ENCODE data around the gene FHIT. TPM values are rescaled to one million over a fixed set of nuclear protein-coding genes. Genes with fewer than 3 reads are reported as not detected.

Gene FHIT
- total RNA-seq, 1 experiment from 2014 or later = 3.6 TPM

GRCh38 chr3:60622349-60622748, 628.9 kb downstream of the FHIT start:
- ATAC-seq (no peak), DNase-seq (no peak)
- H3K4me3 ChIP-seq (ENCODE audit: low read length) = no peak overlapping the region
- H2AFZ ChIP-seq (ENCODE audit: low read length) = no peak overlapping the region
- H3K79me2 ChIP-seq (ENCODE audit: low read length) = no peaks in the 10 kb centered on the region
- TF ChIP-seq CTCF (conservative IDR thresholded peaks at IDR 0.05; ENCODE audit: low read depth, low read length) = no peak
- TF ChIP-seq EZH2 (IDR thresholded peaks at IDR 0.05; ENCODE audit: low read length, unreplicated experiment) = no peak
- no peak for TF ChIP-seq EZH2phosphoT487 (IDR thresholded peaks at IDR 0.05; ENCODE audit: borderline replicate concordance, low read length)
- ChIA-PET CTCF (no interaction called here), POLR2A (ENCODE audit: unreplicated experiment) (no interaction called here)
- intact Hi-C loops (cut with micrococcal nuclease) = no loop called here
- no peaks in the 10 kb centered on the region for H3K4me1 ChIP-seq (ENCODE audit: insufficient read depth, low read length)
- H3K36me3 ChIP-seq (ENCODE audit: low read depth, low read length) = no peaks in the 10 kb centered on the region
- H3F3A ChIP-seq (ENCODE audit: low read length, unreplicated experiment) = no peaks in the 10 kb centered on the region
- H3K27me3 ChIP-seq (ENCODE audit: low read length) = no peaks in the 10 kb centered on the region
- H3K4me2 ChIP-seq (ENCODE audit: low read length) = no peak overlapping the region
- H4K20me1 ChIP-seq (ENCODE audit: low read length) = no peaks in the 10 kb centered on the region
- 0 out of 2 replicates have a peak, but pooled peaks cover 3% of the 10 kb centered on the region for H3K9me3 ChIP-seq (ENCODE audit: low read length)
- BruUV-seq (replicated peaks) = no TSS peak
- H3K9ac ChIP-seq (ENCODE audit: low read length) = no peak overlapping the region
- H3K27ac ChIP-seq (ENCODE audit: low read length) = no peak overlapping the region
- H3K9me2 ChIP-seq (replicated peaks; ENCODE audit: low read length) = no peaks in the 10 kb centered on the region

GRCh38 chr3:60617188-60617587, 634.1 kb downstream of the FHIT start:
- H3K4me3 ChIP-seq (ENCODE audit: low read length) = no peak overlapping the region
- ChIA-PET POLR2A (ENCODE audit: unreplicated experiment) (no interaction called here), CTCF (no interaction called here)
- intact Hi-C loops (cut with micrococcal nuclease) = no loop called here
- no peaks in the 10 kb centered on the region for H3K9me2 ChIP-seq (replicated peaks; ENCODE audit: low read length)
- no peak overlapping the region for H3K9ac ChIP-seq (ENCODE audit: low read length)
- no peaks in the 10 kb centered on the region for H3K36me3 ChIP-seq (ENCODE audit: low read depth, low read length)
- no peak overlapping the region for H3K4me2 ChIP-seq (ENCODE audit: low read length)
- no TSS peak for BruUV-seq (replicated peaks)
- H3K27me3 ChIP-seq (ENCODE audit: low read length) = no peaks in the 10 kb centered on the region
- H3K79me2 ChIP-seq (ENCODE audit: low read length) = no peaks in the 10 kb centered on the region
- ATAC-seq = no peak
- no peak for DNase-seq
- TF ChIP-seq CTCF (conservative IDR thresholded peaks at IDR 0.05; ENCODE audit: low read depth, low read length) (no peak), EZH2 (IDR thresholded peaks at IDR 0.05; ENCODE audit: low read length, unreplicated experiment) (no peak), EZH2phosphoT487 (IDR thresholded peaks at IDR 0.05; ENCODE audit: borderline replicate concordance, low read length) (no peak)
- no peak overlapping the region for H3K27ac ChIP-seq (ENCODE audit: low read length)
- H3K9me3 ChIP-seq (ENCODE audit: low read length) = 0 out of 2 replicates have a peak, but pooled peaks cover 4% of the 10 kb centered on the region
- H3K4me1 ChIP-seq (ENCODE audit: insufficient read depth, low read length) = no peaks in the 10 kb centered on the region
- no peaks in the 10 kb centered on the region for H4K20me1 ChIP-seq (ENCODE audit: low read length)
- H2AFZ ChIP-seq (ENCODE audit: low read length) = no peak overlapping the region
- no peaks in the 10 kb centered on the region for H3F3A ChIP-seq (ENCODE audit: low read length, unreplicated experiment)

GRCh38 chr3:60613769-60614303, 637.4 kb downstream of the FHIT start:
- TF ChIP-seq EZH2phosphoT487 (IDR thresholded peaks at IDR 0.05; ENCODE audit: borderline replicate concordance, low read length) (no peak), EZH2 (IDR thresholded peaks at IDR 0.05; ENCODE audit: low read length, unreplicated experiment) (no peak)
- no TSS peak for BruUV-seq (replicated peaks)
- no peak overlapping the region for H3K27ac ChIP-seq (ENCODE audit: low read length)
- peaks cover 6% of the 10 kb centered on the region; the same call in 1 of the 2 replicates for H3K4me1 ChIP-seq (ENCODE audit: insufficient read depth, low read length)
- ATAC-seq (no peak), DNase-seq (no peak)
- H3K4me3 ChIP-seq (ENCODE audit: low read length) = no peak overlapping the region
- ChIA-PET POLR2A (ENCODE audit: unreplicated experiment) (no interaction called here), CTCF (no interaction called here)
- H3F3A ChIP-seq (ENCODE audit: low read length, unreplicated experiment) = no peaks in the 10 kb centered on the region
- H3K79me2 ChIP-seq (ENCODE audit: low read length) = no peaks in the 10 kb centered on the region
- no peaks in the 10 kb centered on the region for H3K9me2 ChIP-seq (replicated peaks; ENCODE audit: low read length)
- H3K4me2 ChIP-seq (ENCODE audit: low read length) = no peak overlapping the region
- no peaks in the 10 kb centered on the region for H4K20me1 ChIP-seq (ENCODE audit: low read length)
- no peaks in the 10 kb centered on the region for H3K27me3 ChIP-seq (ENCODE audit: low read length)
- H3K9ac ChIP-seq (ENCODE audit: low read length) = no peak overlapping the region
- H2AFZ ChIP-seq (ENCODE audit: low read length) = no peak overlapping the region
- intact Hi-C loops (cut with micrococcal nuclease) = no loop called here
- H3K9me3 ChIP-seq (ENCODE audit: low read length) = 0 out of 2 replicates have a peak, but pooled peaks cover 4% of the 10 kb centered on the region
- no peaks in the 10 kb centered on the region for H3K36me3 ChIP-seq (ENCODE audit: low read depth, low read length)

Data from PC-3 (cell line).